Fibroblast of mammary gland (primary cell): ENCODE results near the gene HRH3.

Experiments used
- DNase-seq: peaks from one replicate; pipeline ENCODE4 v3.0.0-alpha.2; 2010; ENCODE audit warnings: low read depth
- H3K4me3 ChIP-seq: 2 replicates; pipeline ENCODE4 v1.5.1; 2011; ENCODE audit warnings: low read depth, mild to moderate bottlenecking, low read length, moderate library complexity; ENCODE audit not compliant: control insufficient read depth
- CTCF ChIP-seq: conservative IDR thresholded peaks from 2 replicates; pipeline ENCODE4 v1.5.1; 2011; ENCODE audit warnings: low read depth, low read length, inconsistent platforms; ENCODE audit not compliant: control insufficient read depth, insufficient read depth

HRH3 gene

DNA sequence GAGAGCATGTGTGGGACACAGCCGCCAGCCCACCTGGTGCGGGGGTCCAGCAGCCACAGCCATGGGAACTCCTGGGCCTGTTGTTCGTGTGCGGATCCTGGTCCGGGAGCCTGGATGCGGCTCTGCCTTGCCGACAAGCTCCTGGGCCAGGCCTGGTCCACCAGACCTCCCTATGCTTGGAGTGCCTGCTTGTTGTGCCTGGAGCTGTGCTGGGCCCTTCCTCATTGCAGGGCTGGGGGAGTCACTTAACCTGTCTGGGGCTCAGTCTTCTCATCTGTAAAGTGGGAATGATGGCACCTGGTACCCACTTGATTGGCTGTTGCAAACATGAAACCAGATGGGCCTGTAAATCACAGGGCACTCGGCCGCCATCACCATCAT, 15.7 kb upstream of the HRH3 start:
- no peak for TF ChIP-seq CTCF
- H3K4me3 ChIP-seq, result no peak overlapping the region
- no peak for DNase-seq

GRCh38 chr20:62235001-62235776, 15.1 kb upstream of the HRH3 start:
- H3K4me3 ChIP-seq, result no peak overlapping the region
- no peak for DNase-seq
- no peak for TF ChIP-seq CTCF

GRCh38 chr20:62234339-62234738, 14.3 kb upstream of the HRH3 start:
- no peak for DNase-seq
- no peak overlapping the region for H3K4me3 ChIP-seq
- TF ChIP-seq CTCF, result no peak

- TF ChIP-seq CTCF, result no peak
- H3K4me3 ChIP-seq, result no peak overlapping the region
- no peak for DNase-seq
These were observed 13.6 kb upstream of the HRH3 start for GRCh38 chr20:62233684-62234083.

DNA sequence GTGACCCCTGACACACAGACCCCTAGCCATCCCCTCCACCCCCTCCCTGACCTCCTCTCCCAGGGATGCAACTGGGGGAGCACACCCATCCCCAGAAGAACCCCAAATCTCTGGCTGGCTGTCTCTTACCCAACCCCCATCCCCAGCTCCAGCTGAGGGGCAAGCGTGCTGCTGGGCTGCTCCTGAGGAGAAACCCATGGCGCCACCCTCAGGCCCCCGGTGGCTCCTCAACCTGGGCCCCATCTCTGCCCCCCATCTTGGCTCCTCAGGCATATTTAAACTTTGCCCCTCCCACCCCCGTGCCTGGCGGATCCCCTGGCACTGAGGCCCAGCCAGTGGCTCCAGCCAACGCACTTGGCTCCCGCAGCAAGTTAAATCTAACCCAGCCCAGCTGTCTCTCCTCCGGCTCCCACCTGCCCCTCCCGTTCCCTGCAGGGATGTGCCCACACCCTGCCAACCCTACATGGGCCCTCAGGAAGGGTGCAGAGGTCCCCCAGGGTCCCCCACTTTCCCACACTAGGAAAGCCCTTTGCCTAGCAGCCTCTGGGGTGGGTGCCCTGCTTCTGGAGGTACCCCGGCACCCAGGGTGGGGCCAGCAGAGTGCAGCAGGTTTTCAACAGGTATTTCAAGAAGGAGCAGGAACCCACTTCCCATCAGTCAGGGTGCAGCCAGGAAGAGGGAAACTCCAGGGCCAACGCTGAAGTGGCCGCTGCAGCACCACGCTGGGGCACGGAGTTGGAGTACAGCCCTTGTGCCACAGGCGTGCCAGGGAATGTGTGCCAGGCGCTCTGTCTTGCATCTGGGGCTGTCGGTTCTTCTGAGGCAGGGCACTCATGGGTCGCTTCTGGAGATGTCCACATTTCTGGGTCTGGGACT, 12.9 kb upstream of the HRH3 start:
- no peak for TF ChIP-seq CTCF
- no peak overlapping the region for H3K4me3 ChIP-seq
- no peak for DNase-seq

DNA sequence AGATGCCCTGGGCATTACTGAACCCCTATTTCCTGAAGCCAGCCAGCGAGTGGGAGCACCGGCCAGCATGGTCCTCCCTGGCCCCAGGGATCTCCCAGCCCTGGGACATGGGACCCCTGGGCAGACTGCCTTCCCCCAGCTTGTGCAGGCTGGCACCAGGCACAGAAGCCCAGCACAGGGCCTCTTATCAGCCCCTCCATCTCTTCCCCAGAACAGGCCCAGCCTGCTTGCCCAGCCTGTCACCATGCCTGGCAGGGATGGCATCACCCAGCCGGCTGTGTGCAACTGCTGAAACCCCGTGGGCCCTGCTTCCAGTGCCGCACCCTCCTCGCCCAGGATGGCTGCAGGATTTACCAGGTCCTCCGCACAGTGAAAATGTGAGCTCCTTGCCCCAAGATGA, 12.1 kb upstream of the HRH3 start:
- no peak overlapping the region for H3K4me3 ChIP-seq
- DNase-seq, result no peak
- TF ChIP-seq CTCF, result no peak
